ENCODE results near the gene FRAT1.

Gene FRAT1, protein sequence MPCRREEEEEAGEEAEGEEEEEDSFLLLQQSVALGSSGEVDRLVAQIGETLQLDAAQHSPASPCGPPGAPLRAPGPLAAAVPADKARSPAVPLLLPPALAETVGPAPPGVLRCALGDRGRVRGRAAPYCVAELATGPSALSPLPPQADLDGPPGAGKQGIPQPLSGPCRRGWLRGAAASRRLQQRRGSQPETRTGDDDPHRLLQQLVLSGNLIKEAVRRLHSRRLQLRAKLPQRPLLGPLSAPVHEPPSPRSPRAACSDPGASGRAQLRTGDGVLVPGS

DNA sequence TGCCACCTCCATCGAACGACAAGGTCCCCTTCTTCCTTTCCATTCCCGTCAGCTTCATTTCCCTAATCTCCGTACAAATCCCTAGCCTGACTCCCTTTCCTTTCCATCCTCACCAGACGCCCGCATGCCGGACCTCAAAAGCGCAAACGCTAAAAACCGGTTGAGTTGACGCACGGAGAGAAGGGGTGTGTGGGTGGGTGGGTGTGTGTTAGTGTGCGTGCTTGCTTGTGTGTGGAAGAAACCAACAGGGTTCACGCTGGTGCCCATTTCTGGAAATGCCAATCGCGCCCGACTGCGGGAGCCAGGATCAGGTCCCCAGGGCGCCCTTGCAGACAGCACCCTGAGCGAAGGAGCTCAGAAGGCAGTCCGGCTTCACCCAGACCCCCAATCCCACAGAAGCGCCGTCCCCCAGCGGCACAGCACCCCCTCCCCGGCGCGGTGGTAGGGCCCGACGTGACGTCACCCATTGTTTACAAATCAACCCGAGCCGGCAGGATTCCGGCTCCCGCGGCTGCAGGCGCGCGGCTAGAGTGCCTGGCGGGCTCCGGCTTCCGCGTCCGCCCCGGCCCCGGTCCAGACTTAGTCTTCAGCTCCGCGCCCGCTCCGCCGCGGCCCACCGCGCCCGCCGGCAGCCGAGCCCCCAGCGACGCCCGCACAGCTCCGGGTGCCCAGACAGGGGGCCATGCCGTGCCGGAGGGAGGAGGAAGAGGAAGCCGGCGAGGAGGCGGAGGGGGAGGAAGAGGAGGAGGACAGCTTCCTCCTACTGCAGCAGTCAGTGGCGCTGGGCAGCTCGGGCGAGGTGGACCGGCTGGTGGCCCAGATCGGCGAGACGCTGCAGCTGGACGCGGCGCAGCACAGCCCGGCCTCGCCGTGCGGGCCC lies at the start of gene FRAT1:
TSS of gene FRAT1 (plus strand) at position 500 of the 880 bp plus-strand sequence. CDS start at position 683, 183 bp downstream.
- Histone ChIP-seq H3K79me2 (ENCODE audit: low read length) (no peaks in the 10 kb centered on the region), H3K27me3 (ENCODE audit: low read depth, low read length) (no peaks in the 10 kb centered on the region), H2AFZ (ENCODE audit: low read depth, low read length) (peak within 1 kb of the TSS; percentile 69), H3K4me3 (ENCODE audit: low read length) (peak within 1 kb of the TSS; percentile 87), H3K9ac (ENCODE audit: low read length) (peak within 1 kb of the TSS; percentile 73), H3K9me3 (ENCODE audit: insufficient read depth, low read length) (no peaks in the 10 kb centered on the region), H3K4me2 (ENCODE audit: low read length) (peak within 1 kb of the TSS; percentile 93), H3K36me3 (replicated peaks; ENCODE audit: low read depth, low read length) (no peaks in the 10 kb centered on the region), H4K20me1 (ENCODE audit: insufficient read depth, low read length) (no peaks in the 10 kb centered on the region), H3K27ac (ENCODE audit: low read length) (no peak within 1 kb of the TSS), H3K4me1 (ENCODE audit: low read length) (no peaks in the 10 kb centered on the region)
- TF ChIP-seq EZH2phosphoT487 (IDR thresholded peaks at IDR 0.05; ENCODE audit: low read depth): no peak
- no peak for TF ChIP-seq CTCF (IDR thresholded peaks at IDR 0.05; ENCODE audit: low read depth, low read length)

DNA sequence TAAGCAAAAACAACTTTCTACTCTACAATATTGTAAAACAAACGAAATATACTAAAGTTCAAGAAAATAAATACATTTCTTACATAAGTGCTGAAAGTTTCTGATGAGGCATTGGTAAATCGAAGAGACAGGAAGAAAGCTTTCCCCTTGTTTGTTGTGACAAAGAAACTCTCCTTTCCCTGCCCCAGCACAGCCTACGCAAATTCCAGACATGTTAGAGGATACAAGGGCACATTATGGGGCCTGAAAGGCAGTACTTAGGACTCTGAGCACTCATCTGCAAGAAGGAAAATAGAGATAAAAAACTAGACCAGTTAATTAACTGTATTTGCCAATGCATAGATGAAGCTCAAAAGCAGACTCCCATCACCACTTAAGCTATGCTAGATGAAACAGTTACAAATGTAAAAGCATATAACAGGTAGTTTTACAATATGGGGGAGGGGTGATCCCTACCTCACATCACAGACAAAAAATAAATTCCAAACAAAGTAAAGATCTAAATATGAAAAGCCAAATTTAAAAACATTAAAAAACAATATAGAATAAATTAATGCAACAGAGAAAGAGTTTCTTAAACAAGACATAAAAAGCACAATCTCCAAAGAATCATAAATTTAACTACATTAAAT lies 48.4 kb upstream of the FRAT1 start:
- H4K20me1 ChIP-seq (ENCODE audit: insufficient read depth, low read length): no peaks in the 10 kb centered on the region
- no peak overlapping the region for H3K9ac ChIP-seq (ENCODE audit: low read length)
- TF ChIP-seq EZH2phosphoT487 (IDR thresholded peaks at IDR 0.05; ENCODE audit: low read depth) (no peak), CTCF (IDR thresholded peaks at IDR 0.05; ENCODE audit: low read depth, low read length) (no peak)
- H3K27ac ChIP-seq (ENCODE audit: low read length): no peak overlapping the region
- H3K4me3 ChIP-seq (ENCODE audit: low read length): no peak overlapping the region
- no peak overlapping the region for H2AFZ ChIP-seq (ENCODE audit: low read depth, low read length)
- H3K4me2 ChIP-seq (ENCODE audit: low read length): no peak overlapping the region
- no peaks in the 10 kb centered on the region for H3K9me3 ChIP-seq (ENCODE audit: insufficient read depth, low read length)
- H3K36me3 ChIP-seq (replicated peaks; ENCODE audit: low read depth, low read length): no peaks in the 10 kb centered on the region
- H3K79me2 ChIP-seq (ENCODE audit: low read length): peaks cover 39% of the 10 kb centered on the region
- no peaks in the 10 kb centered on the region for H3K27me3 ChIP-seq (ENCODE audit: low read depth, low read length)
- H3K4me1 ChIP-seq (ENCODE audit: low read length): no peaks in the 10 kb centered on the region

GRCh38 chr10:97273700-97274099 lies 45.4 kb upstream of the FRAT1 start:
- H3K4me2 ChIP-seq (ENCODE audit: low read length): no peak overlapping the region
- no peak overlapping the region for H3K27ac ChIP-seq (ENCODE audit: low read length)
- H3K9ac ChIP-seq (ENCODE audit: low read length): no peak overlapping the region
- no peaks in the 10 kb centered on the region for H3K36me3 ChIP-seq (replicated peaks; ENCODE audit: low read depth, low read length)
- peaks cover 35% of the 10 kb centered on the region for H3K79me2 ChIP-seq (ENCODE audit: low read length)
- H3K9me3 ChIP-seq (ENCODE audit: insufficient read depth, low read length): no peaks in the 10 kb centered on the region
- H2AFZ ChIP-seq (ENCODE audit: low read depth, low read length): no peak overlapping the region
- peaks cover 5% of the 10 kb centered on the region; the same call in 1 of the 2 replicates for H4K20me1 ChIP-seq (ENCODE audit: insufficient read depth, low read length)
- TF ChIP-seq EZH2phosphoT487 (IDR thresholded peaks at IDR 0.05; ENCODE audit: low read depth) (no peak), CTCF (IDR thresholded peaks at IDR 0.05; ENCODE audit: low read depth, low read length) (no peak)
- no peaks in the 10 kb centered on the region for H3K4me1 ChIP-seq (ENCODE audit: low read length)
- no peaks in the 10 kb centered on the region for H3K27me3 ChIP-seq (ENCODE audit: low read depth, low read length)
- no peak overlapping the region for H3K4me3 ChIP-seq (ENCODE audit: low read length)

DNA sequence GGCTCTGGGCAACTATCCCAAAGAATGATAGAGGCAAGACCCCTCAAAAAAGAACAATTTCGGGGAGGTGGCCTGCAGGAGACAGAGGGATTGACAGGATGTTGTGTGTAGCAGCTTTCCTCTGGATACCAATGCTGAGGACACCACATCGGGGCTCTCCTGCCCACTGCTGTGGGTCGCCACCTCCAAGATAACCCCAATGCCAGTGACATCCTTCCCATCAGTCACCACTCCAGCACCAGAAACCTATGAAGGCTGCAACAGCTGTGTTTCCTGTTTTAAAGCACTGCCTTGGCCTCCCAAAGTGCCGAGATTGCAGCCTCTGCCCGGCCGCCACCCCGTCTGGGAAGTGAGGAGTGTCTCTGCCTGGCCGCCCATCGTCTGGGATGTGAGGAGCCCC lies 44.2 kb upstream of the FRAT1 start:
- H3K36me3 ChIP-seq (replicated peaks; ENCODE audit: low read depth, low read length): no peaks in the 10 kb centered on the region
- no peaks in the 10 kb centered on the region for H3K27me3 ChIP-seq (ENCODE audit: low read depth, low read length)
- no peaks in the 10 kb centered on the region for H3K4me1 ChIP-seq (ENCODE audit: low read length)
- no peak overlapping the region for H3K4me2 ChIP-seq (ENCODE audit: low read length)
- no peak overlapping the region for H2AFZ ChIP-seq (ENCODE audit: low read depth, low read length)
- H4K20me1 ChIP-seq (ENCODE audit: insufficient read depth, low read length): peaks cover 5% of the 10 kb centered on the region; the same call in 1 of the 2 replicates
- no peak overlapping the region for H3K9ac ChIP-seq (ENCODE audit: low read length)
- no peak overlapping the region for H3K4me3 ChIP-seq (ENCODE audit: low read length)
- H3K27ac ChIP-seq (ENCODE audit: low read length): no peak overlapping the region
- TF ChIP-seq CTCF (IDR thresholded peaks at IDR 0.05; ENCODE audit: low read depth, low read length): no peak
- no peak for TF ChIP-seq EZH2phosphoT487 (IDR thresholded peaks at IDR 0.05; ENCODE audit: low read depth)
- H3K79me2 ChIP-seq (ENCODE audit: low read length): peaks cover 26% of the 10 kb centered on the region
- H3K9me3 ChIP-seq (ENCODE audit: insufficient read depth, low read length): no peaks in the 10 kb centered on the region

All from OCI-LY3 (cell line).